HEK293 (cell line): ENCODE measurements around the gene PDK2.

ENCODE experiments used
- GLIS1 ChIP-seq: fragments of 450-650 bp; formaldehyde crosslinking; IDR thresholded peaks from 2 replicates; pipeline ENCODE4 v1.5.1; 2016; ENCODE audit warnings: missing biosample characterization, missing genetic modification characterization
- GLIS2 ChIP-seq: fragments of 450-650 bp; formaldehyde crosslinking; IDR thresholded peaks from 2 replicates; pipeline ENCODE4 v1.5.1; 2016; ENCODE audit warnings: missing biosample characterization, missing genetic modification characterization
- KLF8 ChIP-seq: fragments of 450-650 bp; formaldehyde crosslinking; IDR thresholded peaks from 2 replicates; pipeline ENCODE4 v1.5.1; 2016; ENCODE audit warnings: missing biosample characterization, missing genetic modification characterization
- MYNN ChIP-seq: fragments of 450-650 bp; formaldehyde crosslinking; IDR thresholded peaks from 2 replicates; pipeline ENCODE4 v1.5.1; 2016; ENCODE audit warnings: missing biosample characterization, missing genetic modification characterization, borderline replicate concordance
- ZBTB21 ChIP-seq: fragments of 450-650 bp; formaldehyde crosslinking; IDR thresholded peaks from 2 replicates; pipeline ENCODE4 v1.5.1; 2017; ENCODE audit warnings: missing biosample characterization, missing genetic modification characterization
- ZFHX2 ChIP-seq: fragments of 450-650 bp; formaldehyde crosslinking; conservative IDR thresholded peaks from 2 replicates; pipeline ENCODE4 v1.5.1; 2016; ENCODE audit warnings: missing biosample characterization, missing genetic modification characterization
- ZFP3 ChIP-seq: fragments of 450-650 bp; formaldehyde crosslinking; IDR thresholded peaks from 2 replicates; pipeline ENCODE4 v1.5.1; 2016; ENCODE audit warnings: low read depth, missing biosample characterization, missing genetic modification characterization
- ZFP69B ChIP-seq: fragments of 450-650 bp; formaldehyde crosslinking; IDR thresholded peaks from 2 replicates; pipeline ENCODE4 v1.5.1; 2016; ENCODE audit warnings: missing biosample characterization, missing genetic modification characterization
- ZIC2 ChIP-seq: fragments of 450-650 bp; formaldehyde crosslinking; IDR thresholded peaks from 2 replicates; pipeline ENCODE4 v1.5.1; 2016; ENCODE audit warnings: missing biosample characterization, missing genetic modification characterization
- ZNF121 ChIP-seq: fragments of 450-650 bp; formaldehyde crosslinking; IDR thresholded peaks from 2 replicates; pipeline ENCODE4 v1.5.1; 2016; ENCODE audit warnings: missing biosample characterization, missing genetic modification characterization
- ZNF140 ChIP-seq: fragments of 450-650 bp; formaldehyde crosslinking; IDR thresholded peaks from 2 replicates; pipeline ENCODE4 v1.5.1; 2016; ENCODE audit warnings: missing biosample characterization, missing genetic modification characterization
- ZNF2 ChIP-seq: fragments of 450-650 bp; formaldehyde crosslinking; IDR thresholded peaks from 2 replicates; pipeline ENCODE4 v1.5.1; 2016; ENCODE audit warnings: missing biosample characterization, missing genetic modification characterization
- ZNF221 ChIP-seq: fragments of 450-650 bp; formaldehyde crosslinking; IDR thresholded peaks from 2 replicates; pipeline ENCODE4 v1.5.1; 2017; ENCODE audit warnings: missing biosample characterization, missing genetic modification characterization, borderline replicate concordance
- ZNF23 ChIP-seq: fragments of 450-650 bp; formaldehyde crosslinking; IDR thresholded peaks from 2 replicates; pipeline ENCODE4 v1.5.1; 2016; ENCODE audit warnings: missing biosample characterization, missing genetic modification characterization, borderline replicate concordance
- ZNF24 ChIP-seq: fragments of 450-650 bp; formaldehyde crosslinking; IDR thresholded peaks from 2 replicates; pipeline ENCODE4 v1.5.1; 2016; ENCODE audit warnings: missing biosample characterization, missing genetic modification characterization
- ZNF521 ChIP-seq: fragments of 450-650 bp; formaldehyde crosslinking; IDR thresholded peaks from 2 replicates; pipeline ENCODE4 v1.5.1; 2017; ENCODE audit warnings: missing biosample characterization, mild to moderate bottlenecking, missing genetic modification characterization
- ZNF561 ChIP-seq: fragments of 450-650 bp; IDR thresholded peaks from 2 replicates; pipeline ENCODE4 v1.5.1; 2018; ENCODE audit warnings: missing biosample characterization, missing genetic modification characterization, borderline replicate concordance
- ZNF660 ChIP-seq: fragments of 450-650 bp; IDR thresholded peaks from 2 replicates; pipeline ENCODE4 v1.5.1; 2018; ENCODE audit warnings: missing biosample characterization, mild to moderate bottlenecking, missing genetic modification characterization
- ZNF76 ChIP-seq: fragments of 450-650 bp; formaldehyde crosslinking; IDR thresholded peaks from 2 replicates; pipeline ENCODE4; 2016; ENCODE audit warnings: low read depth, missing biosample characterization, missing genetic modification characterization, borderline replicate concordance
- ZNF768 ChIP-seq: fragments of 450-650 bp; formaldehyde crosslinking; IDR thresholded peaks from 2 replicates; pipeline ENCODE4 v1.5.1; 2018; ENCODE audit warnings: missing biosample characterization, mild to moderate bottlenecking, missing genetic modification characterization
- TF ChIP-seq, protein P1 (sequence below): fragments of 450-650 bp; formaldehyde crosslinking; conservative IDR thresholded peaks from 2 replicates; pipeline ENCODE4 v1.5.1; 2016; ENCODE audit warnings: low read depth, missing biosample characterization, missing genetic modification characterization
- TF ChIP-seq, protein P2 (sequence below): fragments of 450-650 bp; formaldehyde crosslinking; IDR thresholded peaks from 2 replicates; pipeline ENCODE4 v1.5.1; 2016; ENCODE audit warnings: missing biosample characterization, missing genetic modification characterization, borderline replicate concordance
- TF ChIP-seq, protein P3 (sequence below): fragments of 450-650 bp; formaldehyde crosslinking; IDR thresholded peaks from 2 replicates; pipeline ENCODE4 v1.5.1; 2016; ENCODE audit warnings: missing biosample characterization, missing genetic modification characterization
- TF ChIP-seq, protein P4 (sequence below): fragments of 450-650 bp; formaldehyde crosslinking; IDR thresholded peaks from 2 replicates; pipeline ENCODE4 v1.5.1; 2016; ENCODE audit warnings: missing biosample characterization, missing genetic modification characterization
- TF ChIP-seq, protein P5 (sequence below): fragments of 450-650 bp; formaldehyde crosslinking; IDR thresholded peaks from 2 replicates; pipeline ENCODE4 v1.5.1; 2017; ENCODE audit warnings: missing biosample characterization, missing genetic modification characterization
- TF ChIP-seq, protein P6 (sequence below): fragments of 450-650 bp; formaldehyde crosslinking; IDR thresholded peaks from 2 replicates; pipeline ENCODE4 v1.5.1; 2016; ENCODE audit warnings: missing biosample characterization, missing genetic modification characterization

PDK2 gene

DNA sequence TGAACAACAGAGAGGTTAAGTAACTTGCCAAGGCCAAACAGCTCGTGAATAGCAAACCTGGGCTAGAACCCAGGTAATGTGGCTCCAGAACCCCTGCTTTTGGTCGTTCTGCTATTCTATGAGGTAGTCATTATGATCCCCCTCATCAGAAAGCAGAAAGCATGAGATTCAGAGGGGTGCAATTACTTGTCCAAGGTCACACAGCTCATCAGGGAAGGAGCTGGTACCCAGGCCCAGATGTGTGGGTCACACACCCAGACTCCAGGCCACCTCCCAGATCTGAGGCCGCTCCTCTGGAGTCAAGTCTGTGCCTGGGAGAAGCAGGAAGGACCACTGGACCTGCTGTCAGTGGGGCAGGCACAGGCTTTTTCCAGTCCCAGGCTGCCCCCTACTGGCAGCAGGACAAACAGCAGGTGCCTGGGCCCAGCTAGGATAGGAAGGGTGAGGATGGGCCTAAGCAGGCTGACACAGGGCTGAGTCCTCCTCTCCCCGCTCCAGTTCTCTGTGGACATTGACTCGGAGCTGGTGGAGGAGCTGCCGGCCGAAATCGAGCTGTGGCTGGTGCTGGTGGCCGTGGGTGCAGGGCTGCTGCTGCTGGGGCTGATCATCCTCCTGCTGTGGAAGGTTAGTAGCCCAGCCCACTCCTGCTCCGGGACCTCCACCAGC lies 7.8 kb upstream of the PDK2 start (continued):
- no peak for TF ChIP-seq ZNF561
- TF ChIP-seq MYNN (tag by site-specific recombination): no peak
- TF ChIP-seq, protein P1, sequence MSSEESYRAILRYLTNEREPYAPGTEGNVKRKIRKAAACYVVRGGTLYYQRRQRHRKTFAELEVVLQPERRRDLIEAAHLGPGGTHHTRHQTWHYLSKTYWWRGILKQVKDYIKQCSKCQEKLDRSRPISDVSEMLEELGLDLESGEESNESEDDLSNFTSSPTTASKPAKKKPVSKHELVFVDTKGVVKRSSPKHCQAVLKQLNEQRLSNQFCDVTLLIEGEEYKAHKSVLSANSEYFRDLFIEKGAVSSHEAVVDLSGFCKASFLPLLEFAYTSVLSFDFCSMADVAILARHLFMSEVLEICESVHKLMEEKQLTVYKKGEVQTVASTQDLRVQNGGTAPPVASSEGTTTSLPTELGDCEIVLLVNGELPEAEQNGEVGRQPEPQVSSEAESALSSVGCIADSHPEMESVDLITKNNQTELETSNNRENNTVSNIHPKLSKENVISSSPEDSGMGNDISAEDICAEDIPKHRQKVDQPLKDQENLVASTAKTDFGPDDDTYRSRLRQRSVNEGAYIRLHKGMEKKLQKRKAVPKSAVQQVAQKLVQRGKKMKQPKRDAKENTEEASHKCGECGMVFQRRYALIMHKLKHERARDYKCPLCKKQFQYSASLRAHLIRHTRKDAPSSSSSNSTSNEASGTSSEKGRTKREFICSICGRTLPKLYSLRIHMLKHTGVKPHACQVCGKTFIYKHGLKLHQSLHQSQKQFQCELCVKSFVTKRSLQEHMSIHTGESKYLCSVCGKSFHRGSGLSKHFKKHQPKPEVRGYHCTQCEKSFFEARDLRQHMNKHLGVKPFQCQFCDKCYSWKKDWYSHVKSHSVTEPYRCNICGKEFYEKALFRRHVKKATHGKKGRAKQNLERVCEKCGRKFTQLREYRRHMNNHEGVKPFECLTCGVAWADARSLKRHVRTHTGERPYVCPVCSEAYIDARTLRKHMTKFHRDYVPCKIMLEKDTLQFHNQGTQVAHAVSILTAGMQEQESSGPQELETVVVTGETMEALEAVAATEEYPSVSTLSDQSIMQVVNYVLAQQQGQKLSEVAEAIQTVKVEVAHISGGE: no peak
- TF ChIP-seq ZNF768: 0 out of 2 replicates have a peak, but pooled peaks have one; percentile 89
- TF ChIP-seq, protein P2, sequence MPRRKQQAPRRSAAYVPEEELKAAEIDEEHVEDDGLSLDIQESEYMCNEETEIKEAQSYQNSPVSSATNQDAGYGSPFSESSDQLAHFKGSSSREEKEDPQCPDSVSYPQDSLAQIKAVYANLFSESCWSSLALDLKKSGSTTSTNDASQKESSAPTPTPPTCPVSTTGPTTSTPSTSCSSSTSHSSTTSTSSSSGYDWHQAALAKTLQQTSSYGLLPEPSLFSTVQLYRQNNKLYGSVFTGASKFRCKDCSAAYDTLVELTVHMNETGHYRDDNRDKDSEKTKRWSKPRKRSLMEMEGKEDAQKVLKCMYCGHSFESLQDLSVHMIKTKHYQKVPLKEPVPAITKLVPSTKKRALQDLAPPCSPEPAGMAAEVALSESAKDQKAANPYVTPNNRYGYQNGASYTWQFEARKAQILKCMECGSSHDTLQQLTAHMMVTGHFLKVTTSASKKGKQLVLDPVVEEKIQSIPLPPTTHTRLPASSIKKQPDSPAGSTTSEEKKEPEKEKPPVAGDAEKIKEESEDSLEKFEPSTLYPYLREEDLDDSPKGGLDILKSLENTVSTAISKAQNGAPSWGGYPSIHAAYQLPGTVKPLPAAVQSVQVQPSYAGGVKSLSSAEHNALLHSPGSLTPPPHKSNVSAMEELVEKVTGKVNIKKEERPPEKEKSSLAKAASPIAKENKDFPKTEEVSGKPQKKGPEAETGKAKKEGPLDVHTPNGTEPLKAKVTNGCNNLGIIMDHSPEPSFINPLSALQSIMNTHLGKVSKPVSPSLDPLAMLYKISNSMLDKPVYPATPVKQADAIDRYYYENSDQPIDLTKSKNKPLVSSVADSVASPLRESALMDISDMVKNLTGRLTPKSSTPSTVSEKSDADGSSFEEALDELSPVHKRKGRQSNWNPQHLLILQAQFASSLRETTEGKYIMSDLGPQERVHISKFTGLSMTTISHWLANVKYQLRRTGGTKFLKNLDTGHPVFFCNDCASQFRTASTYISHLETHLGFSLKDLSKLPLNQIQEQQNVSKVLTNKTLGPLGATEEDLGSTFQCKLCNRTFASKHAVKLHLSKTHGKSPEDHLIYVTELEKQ (tag by site-specific recombination): no peak
- no peak for TF ChIP-seq ZIC2 (tag by site-specific recombination)
- peak; percentile 58; the same call in 1 of the 2 replicates for TF ChIP-seq ZFP69B (tag by site-specific recombination)
- TF ChIP-seq ZNF140 (tag by site-specific recombination): no peak
- no peak for TF ChIP-seq ZNF76
- TF ChIP-seq, protein P3, sequence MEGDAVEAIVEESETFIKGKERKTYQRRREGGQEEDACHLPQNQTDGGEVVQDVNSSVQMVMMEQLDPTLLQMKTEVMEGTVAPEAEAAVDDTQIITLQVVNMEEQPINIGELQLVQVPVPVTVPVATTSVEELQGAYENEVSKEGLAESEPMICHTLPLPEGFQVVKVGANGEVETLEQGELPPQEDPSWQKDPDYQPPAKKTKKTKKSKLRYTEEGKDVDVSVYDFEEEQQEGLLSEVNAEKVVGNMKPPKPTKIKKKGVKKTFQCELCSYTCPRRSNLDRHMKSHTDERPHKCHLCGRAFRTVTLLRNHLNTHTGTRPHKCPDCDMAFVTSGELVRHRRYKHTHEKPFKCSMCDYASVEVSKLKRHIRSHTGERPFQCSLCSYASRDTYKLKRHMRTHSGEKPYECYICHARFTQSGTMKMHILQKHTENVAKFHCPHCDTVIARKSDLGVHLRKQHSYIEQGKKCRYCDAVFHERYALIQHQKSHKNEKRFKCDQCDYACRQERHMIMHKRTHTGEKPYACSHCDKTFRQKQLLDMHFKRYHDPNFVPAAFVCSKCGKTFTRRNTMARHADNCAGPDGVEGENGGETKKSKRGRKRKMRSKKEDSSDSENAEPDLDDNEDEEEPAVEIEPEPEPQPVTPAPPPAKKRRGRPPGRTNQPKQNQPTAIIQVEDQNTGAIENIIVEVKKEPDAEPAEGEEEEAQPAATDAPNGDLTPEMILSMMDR (tag by site-specific recombination): peak; percentile 91
- TF ChIP-seq ZNF23 (tag by site-specific recombination): no peak
- TF ChIP-seq, protein P4, sequence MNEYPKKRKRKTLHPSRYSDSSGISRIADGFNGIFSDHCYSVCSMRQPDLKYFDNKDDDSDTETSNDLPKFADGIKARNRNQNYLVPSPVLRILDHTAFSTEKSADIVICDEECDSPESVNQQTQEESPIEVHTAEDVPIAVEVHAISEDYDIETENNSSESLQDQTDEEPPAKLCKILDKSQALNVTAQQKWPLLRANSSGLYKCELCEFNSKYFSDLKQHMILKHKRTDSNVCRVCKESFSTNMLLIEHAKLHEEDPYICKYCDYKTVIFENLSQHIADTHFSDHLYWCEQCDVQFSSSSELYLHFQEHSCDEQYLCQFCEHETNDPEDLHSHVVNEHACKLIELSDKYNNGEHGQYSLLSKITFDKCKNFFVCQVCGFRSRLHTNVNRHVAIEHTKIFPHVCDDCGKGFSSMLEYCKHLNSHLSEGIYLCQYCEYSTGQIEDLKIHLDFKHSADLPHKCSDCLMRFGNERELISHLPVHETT: no peak
- no peak for TF ChIP-seq ZFP3 (tag by site-specific recombination)
- peak; percentile 39; the same call in 1 of the 2 replicates for TF ChIP-seq GLIS1 (tag by site-specific recombination)
- TF ChIP-seq ZNF2 (tag by site-specific recombination): peak; percentile 43; the same call in 1 of the 2 replicates
- TF ChIP-seq ZNF660 (tag by site-specific recombination): no peak
- no peak for TF ChIP-seq KLF8 (tag by site-specific recombination)
- no peak for TF ChIP-seq ZNF521 (tag by site-specific recombination)
- TF ChIP-seq, protein P5, sequence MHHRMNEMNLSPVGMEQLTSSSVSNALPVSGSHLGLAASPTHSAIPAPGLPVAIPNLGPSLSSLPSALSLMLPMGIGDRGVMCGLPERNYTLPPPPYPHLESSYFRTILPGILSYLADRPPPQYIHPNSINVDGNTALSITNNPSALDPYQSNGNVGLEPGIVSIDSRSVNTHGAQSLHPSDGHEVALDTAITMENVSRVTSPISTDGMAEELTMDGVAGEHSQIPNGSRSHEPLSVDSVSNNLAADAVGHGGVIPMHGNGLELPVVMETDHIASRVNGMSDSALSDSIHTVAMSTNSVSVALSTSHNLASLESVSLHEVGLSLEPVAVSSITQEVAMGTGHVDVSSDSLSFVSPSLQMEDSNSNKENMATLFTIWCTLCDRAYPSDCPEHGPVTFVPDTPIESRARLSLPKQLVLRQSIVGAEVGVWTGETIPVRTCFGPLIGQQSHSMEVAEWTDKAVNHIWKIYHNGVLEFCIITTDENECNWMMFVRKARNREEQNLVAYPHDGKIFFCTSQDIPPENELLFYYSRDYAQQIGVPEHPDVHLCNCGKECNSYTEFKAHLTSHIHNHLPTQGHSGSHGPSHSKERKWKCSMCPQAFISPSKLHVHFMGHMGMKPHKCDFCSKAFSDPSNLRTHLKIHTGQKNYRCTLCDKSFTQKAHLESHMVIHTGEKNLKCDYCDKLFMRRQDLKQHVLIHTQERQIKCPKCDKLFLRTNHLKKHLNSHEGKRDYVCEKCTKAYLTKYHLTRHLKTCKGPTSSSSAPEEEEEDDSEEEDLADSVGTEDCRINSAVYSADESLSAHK (tag by site-specific recombination): no peak
- TF ChIP-seq, protein P6, sequence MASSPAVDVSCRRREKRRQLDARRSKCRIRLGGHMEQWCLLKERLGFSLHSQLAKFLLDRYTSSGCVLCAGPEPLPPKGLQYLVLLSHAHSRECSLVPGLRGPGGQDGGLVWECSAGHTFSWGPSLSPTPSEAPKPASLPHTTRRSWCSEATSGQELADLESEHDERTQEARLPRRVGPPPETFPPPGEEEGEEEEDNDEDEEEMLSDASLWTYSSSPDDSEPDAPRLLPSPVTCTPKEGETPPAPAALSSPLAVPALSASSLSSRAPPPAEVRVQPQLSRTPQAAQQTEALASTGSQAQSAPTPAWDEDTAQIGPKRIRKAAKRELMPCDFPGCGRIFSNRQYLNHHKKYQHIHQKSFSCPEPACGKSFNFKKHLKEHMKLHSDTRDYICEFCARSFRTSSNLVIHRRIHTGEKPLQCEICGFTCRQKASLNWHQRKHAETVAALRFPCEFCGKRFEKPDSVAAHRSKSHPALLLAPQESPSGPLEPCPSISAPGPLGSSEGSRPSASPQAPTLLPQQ (tag by site-specific recombination): peak; percentile 47; the same call in 1 of the 2 replicates
- TF ChIP-seq ZFHX2 (tag by site-specific recombination): no peak
- TF ChIP-seq ZNF24 (tag by site-specific recombination): no peak
- TF ChIP-seq ZBTB21 (tag by site-specific recombination): no peak
- TF ChIP-seq ZNF221 (tag by site-specific recombination): no peak
- TF ChIP-seq ZNF121 (tag by site-specific recombination): peak; percentile 87
- TF ChIP-seq GLIS2 (tag by site-specific recombination): peak; percentile 38; the same call in 1 of the 2 replicates
